Trophoblast cell (in vitro differentiated cells and primary cell): Measurements from ENCODE around the gene SH3TC1.

Source experiments
- DNase-seq, 2 donors: peaks; one replicate each; pipeline ENCODE4 v3.0.0-alpha.2; 2016
- H2AFZ ChIP-seq: 2 replicates; pipeline ENCODE4 v1.6.1; 2013; ENCODE audit warnings: low read length, moderate library complexity, mild to moderate bottlenecking; ENCODE audit not compliant: insufficient read depth, poor library complexity
- H2AK5ac ChIP-seq: 2 replicates; pipeline ENCODE4 v1.6.1; 2013; ENCODE audit warnings: mild to moderate bottlenecking, low read length
- H2BK120ac ChIP-seq: 2 replicates; pipeline ENCODE4 v1.6.1; 2013; ENCODE audit warnings: low read length, mild to moderate bottlenecking, moderate library complexity; ENCODE audit not compliant: insufficient read depth, poor library complexity
- H2BK12ac ChIP-seq: 2 replicates; pipeline ENCODE4 v1.6.1; 2013; ENCODE audit warnings: mild to moderate bottlenecking, low read length, moderate library complexity
- H2BK5ac ChIP-seq: 2 replicates; pipeline ENCODE4 v1.6.1; 2013; ENCODE audit warnings: low read length, low read depth, moderate library complexity, mild to moderate bottlenecking; ENCODE audit not compliant: poor library complexity
- H3K14ac ChIP-seq: 2 replicates; pipeline ENCODE4 v1.6.1; 2013; ENCODE audit warnings: mild to moderate bottlenecking, low read length
- H3K18ac ChIP-seq: 2 replicates; pipeline ENCODE4 v1.6.1; 2013; ENCODE audit warnings: mild to moderate bottlenecking, low read length
- H3K23ac ChIP-seq: 2 replicates; pipeline ENCODE4 v1.6.1; 2013; ENCODE audit warnings: low read length
- H3K27ac ChIP-seq: 2 replicates; pipeline ENCODE4 v1.5.1; 2013; ENCODE audit warnings: low read depth, mild to moderate bottlenecking, inconsistent platforms, low read length, moderate library complexity
- H3K27me3 ChIP-seq: 2 replicates; pipeline ENCODE4 v1.6.1; 2013; ENCODE audit warnings: inconsistent platforms, mild to moderate bottlenecking, low read length, moderate library complexity; ENCODE audit not compliant: insufficient read depth
- H3K36me3 ChIP-seq, 2 experiments: 1 replicate in 1 of 2; 2 replicates in 1 of 2; pipeline ENCODE4 v1.6.1; 2013; ENCODE audit warnings: low read length in 2 of 2, mild to moderate bottlenecking in 2 of 2, moderate library complexity in 1 of 2; ENCODE audit not compliant: insufficient read depth in 2 of 2, control insufficient read depth in 1 of 2
- H3K4ac ChIP-seq: 2 replicates; pipeline ENCODE4 v1.6.1; 2013; ENCODE audit warnings: low read depth, mild to moderate bottlenecking, low read length, moderate library complexity
- H3K4me1 ChIP-seq, 2 experiments: 1 replicate in 1 of 2; 2 replicates in 1 of 2; pipeline ENCODE4 v1.6.1; 2013; ENCODE audit warnings: low read length in 2 of 2, mild to moderate bottlenecking in 2 of 2, moderate library complexity in 1 of 2; ENCODE audit not compliant: insufficient read depth in 2 of 2, control insufficient read depth in 1 of 2
- H3K4me2 ChIP-seq: 2 replicates; pipeline ENCODE4 v1.6.1; 2013; ENCODE audit warnings: inconsistent platforms, mild to moderate bottlenecking, low read length, moderate library complexity
- H3K4me3 ChIP-seq: 2 replicates; pipeline ENCODE4 v1.5.1; 2013; ENCODE audit warnings: mild to moderate bottlenecking, low read depth, low read length, inconsistent platforms
- H3K79me1 ChIP-seq: one replicate; pipeline ENCODE4 v1.6.1; 2013; ENCODE audit warnings: low read length
- H3K79me2 ChIP-seq: 2 replicates; pipeline ENCODE4 v1.6.1; 2013; ENCODE audit warnings: low read length, mild to moderate bottlenecking; ENCODE audit not compliant: control insufficient read depth, insufficient read depth, poor library complexity
- H3K9ac ChIP-seq: 2 replicates; pipeline ENCODE4 v1.6.1; 2013; ENCODE audit warnings: mild to moderate bottlenecking, low read length
- H3K9me3 ChIP-seq: 2 replicates; pipeline ENCODE4 v1.6.1; 2013; ENCODE audit warnings: low read depth, mild to moderate bottlenecking, control low read depth, inconsistent platforms, low read length; ENCODE audit not compliant: insufficient read depth
- H4K12ac ChIP-seq: 2 replicates; pipeline ENCODE4 v1.6.1; 2013; ENCODE audit warnings: low read depth, mild to moderate bottlenecking, low read length, moderate library complexity
- H4K8ac ChIP-seq: 2 replicates; pipeline ENCODE4 v1.6.1; 2013; ENCODE audit warnings: low read depth, mild to moderate bottlenecking, low read length, moderate library complexity
- H4K91ac ChIP-seq: one replicate; pipeline ENCODE4 v1.6.1; 2013; ENCODE audit warnings: low read depth, mild to moderate bottlenecking, low read length, moderate library complexity
- WGBS: extraction: QIAGEN DNeasy Blood & Tissue Kit; methylation state at CpG from one replicate; pipeline ENCODE4 v1.1.7; 2013; ENCODE audit warnings: missing lambda C conversion rate; ENCODE audit not compliant: insufficient read length, insufficient coverage; ENCODE audit errors: extremely low coverage; 5-methylcytosine and 5-hydroxymethylcytosine counted together

SH3TC1 gene

DNA sequence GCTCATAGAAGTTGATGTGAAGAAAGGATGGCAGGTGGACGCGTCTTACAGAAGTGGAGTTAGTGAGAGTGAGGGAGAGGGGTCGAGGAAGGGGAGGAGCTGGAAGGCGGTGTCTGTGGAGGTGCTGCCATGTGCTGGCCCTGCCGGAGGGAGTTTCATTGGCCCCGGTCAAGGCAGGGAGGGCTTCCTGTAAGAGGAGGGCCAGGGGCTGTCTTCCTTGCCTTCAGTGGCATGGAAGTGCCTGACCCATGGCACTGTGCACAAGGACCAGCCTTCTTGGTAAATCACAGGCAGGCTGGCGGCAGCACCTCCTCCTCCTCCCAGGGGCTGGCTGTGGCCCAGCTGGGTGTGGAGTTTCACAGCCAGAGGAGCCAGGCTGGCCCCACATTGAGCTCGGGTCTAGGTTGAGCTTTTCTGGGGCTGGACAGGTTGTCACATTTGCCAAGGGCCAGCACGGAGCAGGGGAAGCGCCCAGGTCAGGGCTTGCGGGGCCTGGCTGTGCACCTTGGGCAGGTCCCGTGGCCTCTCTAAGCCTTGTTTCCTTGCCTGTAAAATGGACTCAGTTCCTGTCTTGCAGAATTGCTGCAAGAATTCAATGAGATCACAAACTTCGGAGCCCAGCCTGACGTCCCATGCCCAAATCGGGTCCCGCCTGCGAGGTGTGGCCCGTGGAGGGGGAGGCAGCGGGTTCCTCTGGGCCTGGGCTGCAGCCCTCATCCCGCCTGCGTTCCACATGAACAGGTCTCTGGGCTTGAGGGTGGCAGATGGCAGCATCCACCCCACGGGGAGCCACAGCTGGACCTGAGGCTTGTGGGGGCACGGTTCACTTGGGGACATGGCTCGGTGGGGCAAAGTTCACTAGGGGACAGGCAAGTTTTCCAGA, 77.5 kb downstream of the SH3TC1 start:
- WGBS, result 100% methylated on average over 3 of the region's 24 CpGs

DNA sequence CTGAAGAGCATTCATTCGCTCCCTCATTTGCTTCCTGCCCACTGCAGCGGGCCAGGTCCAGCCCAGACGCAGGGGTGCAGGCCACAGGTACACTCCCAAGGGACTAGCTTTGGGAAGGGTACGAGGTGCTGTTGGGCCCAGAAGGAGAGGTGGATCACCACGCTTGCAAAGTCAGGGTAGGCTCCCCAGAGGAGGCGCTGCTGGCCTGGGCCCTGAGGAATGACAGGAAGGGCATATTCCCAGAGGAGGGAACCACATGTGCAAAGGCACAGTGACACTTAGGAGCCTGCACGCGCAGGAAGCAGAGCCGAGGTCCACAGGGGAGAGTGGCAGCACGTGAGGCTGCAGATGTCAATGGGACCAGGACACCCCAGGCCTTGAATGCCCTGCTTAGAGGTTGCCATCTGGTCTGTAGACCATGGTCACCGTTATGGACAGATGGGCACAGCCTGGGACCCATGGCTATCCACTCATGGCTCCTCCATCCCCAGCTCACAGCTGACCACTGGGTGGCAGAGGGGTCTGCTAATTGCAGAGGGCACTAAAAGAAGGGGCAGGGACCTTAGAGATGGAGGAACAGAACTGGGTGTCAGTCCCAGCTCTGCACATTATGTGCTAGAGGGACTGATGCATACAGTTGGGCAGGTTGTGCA, 78.4 kb downstream of the SH3TC1 start:
- no peak overlapping the region for H2BK120ac ChIP-seq
- H4K8ac ChIP-seq, result no peak overlapping the region
- no CpG with 5 or more reads among the region's 11 CpGs for WGBS
- no peak overlapping the region for H3K18ac ChIP-seq
- H4K12ac ChIP-seq, result no peak overlapping the region
- no peak overlapping the region for H2AK5ac ChIP-seq
- no peak overlapping the region for H3K14ac ChIP-seq
- no peak overlapping the region for H3K27ac ChIP-seq
- H3K79me2 ChIP-seq, result no peaks in the 10 kb centered on the region
- DNase-seq, result no peak
- H3K36me3 ChIP-seq, result peaks cover 0 to under 1% of the 10 kb centered on the region in 2 experiments
- no peak overlapping the region for H3K4ac ChIP-seq
- H2AFZ ChIP-seq, result no peak overlapping the region
- no peak overlapping the region for H3K9ac ChIP-seq
- H2BK5ac ChIP-seq, result no peak overlapping the region
- no peak overlapping the region for H2BK12ac ChIP-seq
- no peak overlapping the region for H4K91ac ChIP-seq
- H3K23ac ChIP-seq, result no peak overlapping the region
- H3K9me3 ChIP-seq, result peaks cover 2% of the 10 kb centered on the region
- peaks cover 3 to 7% of the 10 kb centered on the region in 2 experiments for H3K4me1 ChIP-seq
- no peaks in the 10 kb centered on the region for H3K27me3 ChIP-seq
- H3K4me3 ChIP-seq, result no peak overlapping the region
- H3K79me1 ChIP-seq, result peaks cover 3% of the 10 kb centered on the region
- H3K4me2 ChIP-seq, result no peak overlapping the region

More for the DNA sequence above, 77.5 kb downstream of the SH3TC1 start:
- Histone ChIP-seq H2AK5ac (no peak overlapping the region), H3K79me2 (no peaks in the 10 kb centered on the region), H3K4me1 (peaks cover 9 to 10% of the 10 kb centered on the region in 2 experiments), H4K91ac (no peak overlapping the region), H3K4me3 (no peak overlapping the region), H2BK12ac (no peak overlapping the region), H3K79me1 (peaks cover 3% of the 10 kb centered on the region), H3K27ac (no peak overlapping the region), H3K9me3 (peaks cover 2% of the 10 kb centered on the region), H3K36me3 (peaks cover 0 to 2% of the 10 kb centered on the region in 2 experiments), H3K9ac (no peak overlapping the region), H3K27me3 (no peaks in the 10 kb centered on the region), H2BK5ac (no peak overlapping the region), H2BK120ac (no peak overlapping the region), H3K18ac (no peak overlapping the region), H3K23ac (no peak overlapping the region), H2AFZ (no peak overlapping the region), H3K4me2 (no peak overlapping the region), H4K8ac (no peak overlapping the region), H3K14ac (no peak overlapping the region), H3K4ac (no peak overlapping the region), H4K12ac (no peak overlapping the region)
- DNase-seq, result no peak

DNA sequence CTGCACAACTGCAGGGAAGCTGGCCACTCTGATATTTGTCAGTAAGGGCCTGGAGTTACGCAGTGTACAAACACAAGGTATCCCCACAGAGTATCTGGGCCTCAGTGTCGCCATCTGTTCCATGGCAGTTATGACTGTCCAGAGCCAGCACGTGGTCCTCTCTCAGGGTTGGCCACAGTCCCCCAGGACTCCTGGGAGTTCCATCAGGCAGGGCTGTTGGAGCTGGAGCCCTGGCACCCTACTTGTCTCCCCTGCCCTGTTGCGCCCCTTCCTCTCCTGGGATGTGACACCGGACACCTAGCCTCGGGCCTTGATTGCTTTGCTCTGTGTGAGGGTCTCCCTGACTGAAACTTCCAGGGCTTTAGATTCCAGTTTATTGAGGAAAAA, 78.9 kb downstream of the SH3TC1 start:
- no peak for DNase-seq
- Histone ChIP-seq H2BK120ac (no peak overlapping the region), H3K18ac (no peak overlapping the region), H3K14ac (no peak overlapping the region), H3K27ac (no peak overlapping the region), H3K4me3 (no peak overlapping the region), H3K4me1 (peaks cover 0 to 5% of the 10 kb centered on the region in 2 experiments), H3K4ac (no peak overlapping the region), H2AK5ac (no peak overlapping the region), H4K12ac (no peak overlapping the region), H4K8ac (no peak overlapping the region), H2BK12ac (no peak overlapping the region), H3K4me2 (no peak overlapping the region), H3K9me3 (peaks cover 2% of the 10 kb centered on the region), H3K36me3 (peaks cover 0 to 4% of the 10 kb centered on the region in 2 experiments), H4K91ac (no peak overlapping the region), H3K79me1 (peaks cover 5% of the 10 kb centered on the region), H2AFZ (no peak overlapping the region), H2BK5ac (no peak overlapping the region), H3K27me3 (no peaks in the 10 kb centered on the region), H3K23ac (no peak overlapping the region), H3K9ac (no peak overlapping the region), H3K79me2 (no peaks in the 10 kb centered on the region)
- WGBS, result no CpG with 5 or more reads among the region's 6 CpGs

DNA sequence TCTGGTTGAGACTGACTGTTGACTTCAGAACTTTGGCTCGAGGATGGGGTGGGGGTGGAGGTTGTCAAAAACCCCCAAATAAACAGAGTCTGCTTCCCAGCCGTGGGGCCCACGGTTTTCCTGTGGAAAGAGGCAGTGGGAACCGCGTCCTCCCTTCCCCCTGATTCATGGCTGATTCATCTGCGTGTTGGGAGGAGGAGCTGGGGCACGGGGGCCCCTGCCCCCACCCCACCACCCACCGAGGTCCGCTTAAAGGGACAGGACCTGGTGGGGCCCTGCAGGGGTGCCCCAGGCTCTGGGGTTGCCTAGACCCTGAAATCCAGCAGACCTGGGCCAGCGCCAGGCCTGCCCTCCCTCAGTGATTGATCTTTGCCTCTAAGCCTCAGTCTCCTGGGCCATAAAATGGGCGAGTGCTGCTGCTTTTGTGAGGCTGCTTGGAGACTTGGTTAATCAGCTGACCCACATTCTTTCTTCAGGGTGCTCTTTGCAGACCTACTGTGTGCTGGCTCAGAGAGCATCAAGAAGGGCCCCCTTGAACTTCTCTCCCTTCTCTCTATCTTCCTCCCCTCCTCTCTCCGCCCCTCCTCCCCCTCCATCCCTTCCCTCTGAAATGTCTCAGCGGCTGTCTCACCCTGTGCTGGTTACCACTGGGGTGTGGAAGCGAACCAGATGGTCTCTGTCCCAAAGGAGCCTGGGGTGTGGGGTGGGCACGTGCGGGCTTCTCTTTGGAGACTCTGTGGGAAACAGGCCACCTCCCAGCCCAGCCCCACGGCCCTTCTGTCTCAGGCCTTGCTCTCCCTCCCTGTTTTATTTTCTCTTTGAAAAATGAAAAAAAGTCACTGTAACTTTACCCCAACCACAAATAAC, 79.6 kb downstream of the SH3TC1 start:
- Histone ChIP-seq H3K36me3 (peaks cover 0 to 4% of the 10 kb centered on the region in 2 experiments), H2BK12ac (no peak overlapping the region), H3K18ac (no peak overlapping the region), H3K9ac (no peak overlapping the region), H3K79me2 (no peaks in the 10 kb centered on the region), H2AFZ (no peak overlapping the region), H3K4me1 (peaks cover 2 to 5% of the 10 kb centered on the region in 2 experiments), H2AK5ac (no peak overlapping the region), H3K27me3 (no peaks in the 10 kb centered on the region), H3K9me3 (peaks cover 2% of the 10 kb centered on the region), H3K4me3 (no peak overlapping the region), H3K4ac (no peak overlapping the region), H3K23ac (no peak overlapping the region), H4K8ac (no peak overlapping the region), H4K91ac (no peak overlapping the region), H2BK120ac (no peak overlapping the region), H3K79me1 (peaks cover 4% of the 10 kb centered on the region), H2BK5ac (no peak overlapping the region), H3K14ac (no peak overlapping the region), H3K27ac (no peak overlapping the region), H3K4me2 (no peak overlapping the region), H4K12ac (no peak overlapping the region)
- no CpG with 5 or more reads among the region's 17 CpGs for WGBS
- no peak for DNase-seq
